ENCODE measurements around the gene METTL9. TPM values are rescaled to one million over a fixed set of nuclear protein-coding genes. Genes with fewer than 3 reads are reported as not detected.
"Not testable (repeated sequence)": the region's sequence is repeated elsewhere in the genome, so short reads cannot be mapped to it uniquely, and the experiment has no call there.

METTL9 gene
- total RNA-seq, 1 donor from 2014 or later: 97.7 TPM

- intact Hi-C loops (cut with DNase I): no loop called here
- H3K36me3 ChIP-seq: peaks cover 0 to 8% of the 10 kb centered on the region in 2 donors
- no peak overlapping the region for H3K4me3 ChIP-seq
- no peak for TF ChIP-seq POLR2AphosphoS5 (IDR thresholded peaks at IDR 0.05; ENCODE audit: insufficient read depth in 1 of 2, low read depth in 1 of 2)
- no peak for TF ChIP-seq CTCF (IDR thresholded peaks at IDR 0.05)
- no peak for TF ChIP-seq POLR2A (IDR thresholded peaks at IDR 0.05)
- H3K4me1 ChIP-seq: no peaks in the 10 kb centered on the region
- no peak overlapping the region for H3K27ac ChIP-seq
- no peak for DNase-seq (ENCODE audit: extremely low spot score in 2 of 2)
- no peaks in the 10 kb centered on the region for H3K9me3 ChIP-seq
- H3K27me3 ChIP-seq: no peaks in the 10 kb centered on the region
Observed at GRCh38 chr16:21634216-21634615, 34.8 kb downstream of the METTL9 start.

- H3K36me3 ChIP-seq, H3K4me1 ChIP-seq, H3K9me3 ChIP-seq: not testable (repeated sequence)
Observed at GRCh38 chr16:21635694-21636093, 36.3 kb downstream of the METTL9 start.

GRCh38 chr16:21637032-21637968 is 37.9 kb downstream of the METTL9 start:
- Histone ChIP-seq H3K4me3 (no peak overlapping the region), H3K36me3 (no peaks in the 10 kb centered on the region), H3K27ac (no peak overlapping the region), H3K4me1 (no peaks in the 10 kb centered on the region), H3K9me3 (no peaks in the 10 kb centered on the region), H3K27me3 (no peaks in the 10 kb centered on the region)
- DNase-seq (ENCODE audit: extremely low spot score in 2 of 2): no peak
- TF ChIP-seq POLR2A (IDR thresholded peaks at IDR 0.05): no peak
- TF ChIP-seq POLR2AphosphoS5 (IDR thresholded peaks at IDR 0.05; ENCODE audit: insufficient read depth in 1 of 2, low read depth in 1 of 2): no peak
- TF ChIP-seq CTCF (IDR thresholded peaks at IDR 0.05): no peak
- intact Hi-C loops (cut with DNase I): no loop called here

More at GRCh38 chr16:21635694-21636093, 36.3 kb downstream of the METTL9 start:
- intact Hi-C loops (cut with DNase I); H3K4me3 ChIP-seq; H3K27ac ChIP-seq; DNase-seq (ENCODE audit: extremely low spot score in 2 of 2); H3K27me3 ChIP-seq: not testable (repeated sequence)

GRCh38 chr16:21638573-21638975 is 39.2 kb downstream of the METTL9 start:
- no peaks in the 10 kb centered on the region for H3K36me3 ChIP-seq
- H3K4me3 ChIP-seq: no peak overlapping the region
- no peaks in the 10 kb centered on the region for H3K9me3 ChIP-seq
- H3K27me3 ChIP-seq: no peaks in the 10 kb centered on the region
- no peak for TF ChIP-seq POLR2AphosphoS5 (IDR thresholded peaks at IDR 0.05; ENCODE audit: insufficient read depth in 1 of 2, low read depth in 1 of 2)
- TF ChIP-seq CTCF (IDR thresholded peaks at IDR 0.05): no peak
- no peak for TF ChIP-seq POLR2A (IDR thresholded peaks at IDR 0.05)
- no peaks in the 10 kb centered on the region for H3K4me1 ChIP-seq
- DNase-seq (ENCODE audit: extremely low spot score in 2 of 2): no peak
- no peak overlapping the region for H3K27ac ChIP-seq
- intact Hi-C loops (cut with DNase I): no loop called here

GRCh38 chr16:21639493-21639892 is 40.1 kb downstream of the METTL9 start:
- Histone ChIP-seq H3K27me3 (no peaks in the 10 kb centered on the region), H3K4me1 (no peaks in the 10 kb centered on the region), H3K4me3 (no peak overlapping the region), H3K27ac (no peak overlapping the region), H3K36me3 (no peaks in the 10 kb centered on the region), H3K9me3 (no peaks in the 10 kb centered on the region)
- intact Hi-C loops (cut with DNase I): no loop called here
- no peak for DNase-seq (ENCODE audit: extremely low spot score in 2 of 2)
- TF ChIP-seq POLR2A (IDR thresholded peaks at IDR 0.05) (no peak), CTCF (IDR thresholded peaks at IDR 0.05) (no peak), POLR2AphosphoS5 (IDR thresholded peaks at IDR 0.05; ENCODE audit: insufficient read depth in 1 of 2, low read depth in 1 of 2) (no peak)
